GM10266 (cell line): ENCODE data around the gene PCDHB10.

Experiments
- DNase-seq: peaks from one replicate; pipeline ENCODE4 v3.0.0; 2012; ENCODE audit errors: extremely low spot score
- CTCF ChIP-seq: IDR thresholded peaks from 2 replicates; pipeline ENCODE4 v1.5.1; 2012; ENCODE audit warnings: mild to moderate bottlenecking, low read depth; ENCODE audit not compliant: control insufficient read depth, insufficient read depth; ENCODE audit errors: missing control alignments

The PCDHB10 gene

GRCh38 chr5:141241496-141241895 lies 49.3 kb downstream of the PCDHB10 start:
- no peak for TF ChIP-seq CTCF
- DNase-seq = no peak
